GM13977 (cell line): ENCODE data around the gene TENM3.

Experiments
- DNase-seq: peaks from one replicate; pipeline ENCODE4 v3.0.0; 2012; ENCODE audit warnings: low spot score
- CTCF ChIP-seq: IDR thresholded peaks from 2 replicates; pipeline ENCODE4 v1.5.1; 2012; ENCODE audit warnings: mild to moderate bottlenecking, control low read depth; ENCODE audit not compliant: insufficient read depth; ENCODE audit errors: extremely low read depth, missing control alignments
- in situ Hi-C: fragments of 300-500 bp; cut with MboI; formaldehyde crosslinking; loops from one replicate; pipeline ENCODE4 v1.12.0; 2022; ENCODE audit warnings: low sequenced_read_pairs, low pct_unique_long_range_greater_than_20kb, mixed read lengths, inconsistent platforms; ENCODE audit not compliant: unreplicated experiment

Gene TENM3

DNA sequence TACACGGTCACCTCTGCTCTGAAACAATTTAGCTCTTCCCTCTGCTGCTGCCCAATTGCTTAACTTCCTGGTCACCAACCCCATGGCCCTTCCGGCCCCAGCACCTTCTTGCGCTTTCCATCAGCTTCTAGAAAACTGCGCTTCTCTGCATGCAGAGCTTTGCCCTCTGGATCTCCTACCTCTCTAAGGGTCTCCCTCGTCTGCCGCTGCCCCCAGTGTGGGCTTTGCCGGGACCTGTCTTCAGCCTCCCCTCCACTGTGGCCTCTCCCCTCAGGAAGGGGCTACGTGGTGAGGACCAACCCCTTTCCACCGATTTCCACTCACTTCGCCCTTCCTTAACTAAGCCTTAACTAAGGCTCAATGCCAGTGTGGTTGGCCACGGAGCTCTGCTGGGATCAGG lies 579.4 kb downstream of the TENM3 start:
- no peak for DNase-seq
- in situ Hi-C loops = no loop called here
- no peak for TF ChIP-seq CTCF

GRCh38 chr4:182823576-182823975 lies 580.4 kb downstream of the TENM3 start:
- in situ Hi-C loops = no loop called here
- TF ChIP-seq CTCF = no peak
- peak; percentile 60 for DNase-seq

GRCh38 chr4:182825003-182825402 lies 581.8 kb downstream of the TENM3 start:
- in situ Hi-C loops = no loop called here
- no peak for TF ChIP-seq CTCF
- no peak for DNase-seq

DNA sequence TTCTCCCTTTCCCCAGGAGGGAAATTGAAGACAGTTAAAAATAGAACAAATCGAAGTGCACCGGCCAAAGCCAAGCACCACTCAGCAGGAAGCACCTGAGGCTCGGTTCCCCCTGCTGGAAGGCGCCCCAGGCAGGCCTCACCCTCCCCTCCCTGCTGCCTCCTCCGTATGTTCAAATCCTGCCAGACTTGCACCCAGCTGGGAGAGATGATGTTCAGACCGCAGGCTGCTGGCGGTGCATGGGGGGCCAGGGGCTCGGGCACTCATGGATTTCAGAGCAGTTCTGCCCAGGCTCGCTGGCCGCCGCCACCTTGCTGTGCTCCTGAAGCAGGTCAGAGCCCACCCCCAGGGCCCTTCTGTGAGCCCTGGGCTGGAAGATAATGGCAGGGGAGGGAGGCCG lies 582.6 kb downstream of the TENM3 start:
- in situ Hi-C loops = no loop called here
- TF ChIP-seq CTCF = no peak
- DNase-seq = no peak

GRCh38 chr4:182826391-182826790 lies 583.2 kb downstream of the TENM3 start:
- in situ Hi-C loops = no loop called here
- peak; percentile 53 for DNase-seq

DNA sequence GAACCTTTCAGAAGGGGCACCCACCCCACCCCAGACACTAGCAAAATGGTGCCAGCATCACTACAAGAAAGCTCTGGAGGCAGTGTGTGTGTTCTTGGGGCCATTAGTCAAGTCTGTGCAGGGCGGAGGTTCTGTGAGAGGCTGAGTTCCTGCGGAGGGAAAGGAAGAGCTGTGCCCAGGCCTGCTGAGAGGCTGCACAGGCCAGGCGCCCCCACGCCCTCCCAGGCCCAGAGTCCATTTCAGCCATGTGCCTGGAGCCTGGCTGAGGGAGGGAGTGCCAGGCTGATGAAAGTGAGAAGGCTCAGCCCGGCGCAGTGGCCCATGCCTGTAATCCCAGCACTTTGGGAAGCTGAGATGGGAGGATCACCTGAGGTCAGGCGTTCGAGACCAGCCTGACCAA lies 584.0 kb downstream of the TENM3 start:
- DNase-seq = no peak
- no peak for TF ChIP-seq CTCF

More at GRCh38 chr4:182826391-182826790, 583.2 kb downstream of the TENM3 start:
- TF ChIP-seq CTCF = no peak

GRCh38 chr4:182827954-182828353 lies 584.8 kb downstream of the TENM3 start:
- TF ChIP-seq CTCF = no peak
- no peak for DNase-seq
- in situ Hi-C loops = no loop called here

More for the DNA sequence above, 584.0 kb downstream of the TENM3 start:
- in situ Hi-C loops = no loop called here
